ENCODE data around the gene PRR15.

PRR15 gene

GRCh38 chr7:29555061-29555460 is 8.6 kb upstream of the PRR15 start:
- Histone ChIP-seq H3K9ac (ENCODE audit: low read length) (no peak overlapping the region), H3K9me3 (ENCODE audit: low read length) (no peaks in the 10 kb centered on the region)

DNA sequence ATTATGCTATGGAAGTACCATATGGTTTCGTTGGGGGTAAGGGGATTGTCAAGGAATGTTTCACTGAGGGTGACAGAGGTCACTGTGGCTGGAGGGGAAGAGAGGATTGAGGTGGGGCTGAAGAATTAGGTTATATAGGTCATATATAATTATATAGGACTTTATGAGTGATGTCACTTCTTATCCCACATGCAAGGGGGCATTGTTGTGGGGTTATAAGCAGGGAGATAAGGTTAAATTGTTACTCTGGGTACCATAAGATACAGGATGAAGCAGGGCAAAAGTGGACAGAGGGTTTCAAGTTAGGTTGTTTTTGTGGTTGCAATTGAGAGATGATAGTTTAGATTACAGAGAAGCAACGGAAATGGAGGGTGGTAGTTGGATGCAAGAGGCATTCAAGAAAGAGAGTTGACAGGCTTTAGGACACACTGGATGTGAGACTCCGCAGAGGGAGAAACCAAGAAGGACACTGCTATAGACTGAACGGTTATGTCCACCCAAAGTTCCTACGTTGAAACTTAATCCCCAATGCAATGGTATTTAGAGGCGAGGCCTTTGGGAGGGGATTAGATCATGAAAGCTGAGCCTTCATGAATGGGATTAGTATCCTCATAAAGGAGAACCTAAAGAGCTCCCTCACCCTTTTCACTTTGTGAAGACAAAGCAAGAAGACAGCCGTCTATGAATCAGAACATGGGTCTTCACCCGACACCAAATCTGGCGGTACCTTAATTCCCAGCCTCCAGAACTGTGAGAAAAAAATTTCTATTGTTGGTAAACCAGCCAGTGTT is 7.0 kb upstream of the PRR15 start:
- Histone ChIP-seq H3K4me1 (ENCODE audit: insufficient read depth, low read length) (no peaks in the 10 kb centered on the region), H3K4me3 (ENCODE audit: low read depth in 1 of 2, low read length in 2 of 2) (no peak overlapping the region), H3K9me3 (ENCODE audit: low read length) (no peaks in the 10 kb centered on the region), H3K27ac (ENCODE audit: low read depth, low read length) (no peak overlapping the region), H3K9ac (ENCODE audit: low read length) (no peak overlapping the region), H3K27me3 (ENCODE audit: control insufficient read depth in 1 of 2, insufficient read depth in 2 of 2, low read length in 2 of 2) (no peaks in the 10 kb centered on the region), H3K36me3 (ENCODE audit: insufficient read depth, low read length) (no peaks in the 10 kb centered on the region)

More at GRCh38 chr7:29555061-29555460, 8.6 kb upstream of the PRR15 start:
- Histone ChIP-seq H3K4me3 (ENCODE audit: low read depth in 1 of 2, low read length in 2 of 2) (no peak overlapping the region), H3K36me3 (ENCODE audit: insufficient read depth, low read length) (no peaks in the 10 kb centered on the region), H3K4me1 (ENCODE audit: insufficient read depth, low read length) (no peaks in the 10 kb centered on the region), H3K27ac (ENCODE audit: low read depth, low read length) (no peak overlapping the region), H3K27me3 (ENCODE audit: control insufficient read depth in 1 of 2, insufficient read depth in 2 of 2, low read length in 2 of 2) (no peaks in the 10 kb centered on the region)

GRCh38 chr7:29557954-29558353 is 5.7 kb upstream of the PRR15 start:
- peaks cover 4 to 9% of the 10 kb centered on the region in 2 donors for H3K27me3 ChIP-seq (ENCODE audit: control insufficient read depth in 1 of 2, insufficient read depth in 2 of 2, low read length in 2 of 2)
- H3K9me3 ChIP-seq (ENCODE audit: low read length) = no peaks in the 10 kb centered on the region
- no peak overlapping the region for H3K9ac ChIP-seq (ENCODE audit: low read length)
- H3K36me3 ChIP-seq (ENCODE audit: insufficient read depth, low read length) = no peaks in the 10 kb centered on the region
- H3K4me3 ChIP-seq (ENCODE audit: low read depth in 1 of 2, low read length in 2 of 2) = no peak overlapping the region
- no peak overlapping the region for H3K27ac ChIP-seq (ENCODE audit: low read depth, low read length)
- H3K4me1 ChIP-seq (ENCODE audit: insufficient read depth, low read length) = no peaks in the 10 kb centered on the region

DNA sequence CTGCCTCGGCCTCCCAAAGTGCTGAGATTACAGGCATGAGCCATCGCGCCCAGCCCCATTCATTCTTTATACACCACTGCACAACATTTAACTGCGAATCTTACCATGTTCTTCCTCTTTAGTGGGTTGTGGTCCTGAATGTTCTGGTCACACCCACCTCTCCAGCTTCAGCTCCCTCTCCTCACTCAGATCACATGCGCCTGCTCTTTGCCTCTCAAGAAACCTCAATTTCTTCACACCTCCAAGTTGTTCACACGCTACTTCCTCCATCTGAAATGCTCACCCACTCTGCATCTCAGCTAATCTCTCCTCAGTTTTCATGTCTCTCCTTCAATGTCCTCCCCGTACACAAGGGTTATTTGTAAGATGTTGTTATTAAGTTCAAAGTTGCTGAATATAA is 2.4 kb upstream of the PRR15 start:
- no peaks in the 10 kb centered on the region for H3K9me3 ChIP-seq (ENCODE audit: low read length)
- no peak overlapping the region for H3K4me3 ChIP-seq (ENCODE audit: low read depth in 1 of 2, low read length in 2 of 2)
- peaks cover 23 to 35% of the 10 kb centered on the region in 2 donors for H3K27me3 ChIP-seq (ENCODE audit: control insufficient read depth in 1 of 2, insufficient read depth in 2 of 2, low read length in 2 of 2)
- peaks cover 21% of the 10 kb centered on the region for H3K4me1 ChIP-seq (ENCODE audit: insufficient read depth, low read length)
- no peak overlapping the region for H3K27ac ChIP-seq (ENCODE audit: low read depth, low read length)
- H3K9ac ChIP-seq (ENCODE audit: low read length) = no peak overlapping the region
- H3K36me3 ChIP-seq (ENCODE audit: insufficient read depth, low read length) = no peaks in the 10 kb centered on the region

DNA sequence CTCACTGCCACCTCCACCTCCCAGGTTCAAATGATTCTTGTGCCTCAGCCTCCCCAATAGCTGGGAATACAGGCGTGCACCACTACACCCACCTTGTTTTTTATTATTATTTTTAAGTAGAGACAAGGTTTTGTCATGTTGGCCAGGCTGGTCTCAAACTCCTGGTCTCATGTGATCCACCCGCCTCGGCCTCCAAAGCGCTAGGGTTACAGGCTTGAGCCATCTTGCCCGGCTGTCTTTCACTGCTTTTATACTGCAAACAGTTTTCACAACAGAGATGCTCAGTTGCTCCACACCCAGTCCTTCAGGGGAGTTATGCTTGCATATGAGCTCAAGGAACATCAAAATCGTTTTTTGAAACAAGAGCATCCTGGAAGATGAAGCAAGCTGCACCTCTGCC is 1.3 kb upstream of the PRR15 start:
- H3K9me3 ChIP-seq (ENCODE audit: low read length) = no peaks in the 10 kb centered on the region
- H3K9ac ChIP-seq (ENCODE audit: low read length) = no peak overlapping the region
- peaks cover 33 to 45% of the 10 kb centered on the region in 2 donors for H3K27me3 ChIP-seq (ENCODE audit: control insufficient read depth in 1 of 2, insufficient read depth in 2 of 2, low read length in 2 of 2)
- H3K4me1 ChIP-seq (ENCODE audit: insufficient read depth, low read length) = peaks cover 21% of the 10 kb centered on the region
- no peak overlapping the region for H3K4me3 ChIP-seq (ENCODE audit: low read depth in 1 of 2, low read length in 2 of 2)
- H3K36me3 ChIP-seq (ENCODE audit: insufficient read depth, low read length) = no peaks in the 10 kb centered on the region
- no peak overlapping the region for H3K27ac ChIP-seq (ENCODE audit: low read depth, low read length)

DNA sequence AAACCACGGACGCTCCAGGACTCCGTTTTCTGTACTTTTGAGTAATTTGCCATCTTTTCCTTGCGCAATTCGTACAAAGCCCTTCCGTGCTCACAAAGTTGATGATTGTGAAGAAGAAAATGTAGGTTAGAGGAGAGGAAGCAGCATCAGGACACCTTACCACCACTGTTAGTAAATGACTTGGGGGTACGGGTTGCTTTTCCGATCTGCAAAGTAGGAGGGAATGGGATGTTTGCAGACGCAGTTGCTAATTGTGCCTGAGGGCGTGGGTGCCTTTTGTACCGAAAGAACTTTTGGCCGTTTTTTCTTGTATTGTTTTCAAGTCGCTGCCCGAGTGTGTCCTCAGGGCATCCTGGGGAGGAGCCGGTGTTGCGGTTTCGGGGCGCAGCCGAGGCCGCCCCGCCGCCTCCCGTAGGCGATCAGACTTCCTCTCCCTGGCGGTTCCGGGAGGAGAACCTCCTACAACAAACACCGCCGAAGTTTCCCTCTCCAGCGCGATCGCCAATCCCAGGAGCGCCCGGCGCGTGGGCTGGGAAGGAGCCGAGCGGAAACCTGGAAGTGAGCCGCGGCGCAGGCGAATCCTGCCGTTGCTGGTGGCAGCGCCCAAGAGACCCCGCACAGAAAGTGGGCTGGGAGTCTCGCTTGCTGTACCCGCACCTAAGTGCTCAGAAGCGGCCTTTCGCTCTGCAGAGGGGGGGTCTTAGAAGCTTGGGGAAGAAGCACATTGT is 1.0 kb downstream of the PRR15 start:
- Histone ChIP-seq H3K9ac (ENCODE audit: low read length) (no peak overlapping the region), H3K36me3 (ENCODE audit: insufficient read depth, low read length) (no peaks in the 10 kb centered on the region), H3K27me3 (ENCODE audit: control insufficient read depth in 1 of 2, insufficient read depth in 2 of 2, low read length in 2 of 2) (peaks cover 33 to 45% of the 10 kb centered on the region in 2 donors), H3K27ac (ENCODE audit: low read depth, low read length) (no peak overlapping the region), H3K4me1 (ENCODE audit: insufficient read depth, low read length) (peaks cover 21% of the 10 kb centered on the region), H3K9me3 (ENCODE audit: low read length) (no peaks in the 10 kb centered on the region), H3K4me3 (ENCODE audit: low read depth in 1 of 2, low read length in 2 of 2) (peak overlapping the region; percentile 36 to 75)

DNA sequence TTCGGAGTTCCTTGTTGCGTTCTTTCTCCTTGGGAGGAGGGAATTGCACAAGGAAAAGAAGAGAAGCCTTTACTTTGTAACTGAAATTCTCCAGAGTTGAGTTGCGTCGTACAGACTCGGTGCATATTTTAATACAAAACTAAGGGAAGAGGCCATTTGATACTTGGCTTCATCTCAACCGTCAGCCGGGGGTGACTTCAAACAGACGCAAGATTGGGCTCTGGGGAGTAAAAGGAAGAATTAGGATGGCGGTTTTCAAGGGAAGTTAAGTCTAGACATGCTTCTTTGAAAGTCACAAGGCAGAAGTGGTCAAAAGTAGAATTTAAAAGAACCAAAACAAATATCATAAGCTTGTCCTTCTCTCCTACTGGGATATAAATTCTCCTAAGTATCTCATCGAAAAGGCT is 1.6 kb downstream of the PRR15 start:
- Histone ChIP-seq H3K36me3 (ENCODE audit: insufficient read depth, low read length) (no peaks in the 10 kb centered on the region), H3K27ac (ENCODE audit: low read depth, low read length) (no peak overlapping the region), H3K9ac (ENCODE audit: low read length) (no peak overlapping the region), H3K27me3 (ENCODE audit: control insufficient read depth in 1 of 2, insufficient read depth in 2 of 2, low read length in 2 of 2) (peaks cover 33 to 45% of the 10 kb centered on the region in 2 donors), H3K4me3 (ENCODE audit: low read depth in 1 of 2, low read length in 2 of 2) (peak overlapping the region; percentile 36 to 75), H3K4me1 (ENCODE audit: insufficient read depth, low read length) (peaks cover 21% of the 10 kb centered on the region), H3K9me3 (ENCODE audit: low read length) (no peaks in the 10 kb centered on the region)

GRCh38 chr7:29565634-29565981 is 2.0 kb downstream of the PRR15 start:
- Histone ChIP-seq H3K36me3 (ENCODE audit: insufficient read depth, low read length) (no peaks in the 10 kb centered on the region), H3K27ac (ENCODE audit: low read depth, low read length) (no peak overlapping the region), H3K4me3 (ENCODE audit: low read depth in 1 of 2, low read length in 2 of 2) (peak overlapping the region; percentile 6 to 75), H3K9ac (ENCODE audit: low read length) (no peak overlapping the region), H3K9me3 (ENCODE audit: low read length) (no peaks in the 10 kb centered on the region), H3K27me3 (ENCODE audit: control insufficient read depth in 1 of 2, insufficient read depth in 2 of 2, low read length in 2 of 2) (peaks cover 33 to 45% of the 10 kb centered on the region in 2 donors), H3K4me1 (ENCODE audit: insufficient read depth, low read length) (peaks cover 21% of the 10 kb centered on the region)

DNA sequence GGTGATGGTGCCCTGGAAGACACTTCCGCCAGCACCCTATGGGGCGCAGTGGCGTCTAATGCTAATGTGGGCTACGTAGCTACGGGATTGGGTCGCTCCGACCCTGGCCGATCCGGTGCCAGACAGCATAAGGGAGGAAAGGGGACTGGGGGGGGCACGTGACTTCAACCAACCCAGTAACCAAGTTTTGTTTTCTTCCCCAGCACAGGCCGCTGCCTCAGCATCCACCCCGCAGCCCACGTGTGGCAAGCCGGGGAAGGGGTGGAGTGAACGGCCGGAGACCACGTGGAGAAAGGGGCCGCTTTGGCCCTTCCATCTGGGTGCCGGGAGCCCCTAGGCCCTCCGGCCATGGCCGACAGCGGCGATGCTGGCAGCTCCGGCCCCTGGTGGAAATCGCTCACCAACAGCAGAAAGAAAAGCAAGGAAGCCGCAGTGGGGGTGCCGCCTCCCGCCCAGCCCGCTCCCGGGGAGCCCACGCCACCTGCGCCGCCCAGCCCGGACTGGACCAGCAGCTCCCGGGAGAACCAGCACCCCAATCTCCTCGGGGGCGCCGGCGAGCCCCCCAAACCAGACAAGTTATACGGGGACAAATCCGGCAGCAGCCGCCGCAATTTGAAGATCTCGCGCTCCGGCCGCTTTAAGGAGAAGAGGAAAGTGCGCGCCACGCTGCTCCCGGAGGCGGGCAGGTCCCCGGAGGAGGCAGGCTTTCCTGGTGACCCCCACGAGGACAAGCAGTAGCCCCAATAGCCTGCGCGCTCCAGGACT is 2.5 kb downstream of the PRR15 start:
- H3K9me3 ChIP-seq (ENCODE audit: low read length) = no peaks in the 10 kb centered on the region
- H3K36me3 ChIP-seq (ENCODE audit: insufficient read depth, low read length) = no peaks in the 10 kb centered on the region
- peaks cover 33 to 45% of the 10 kb centered on the region in 2 donors for H3K27me3 ChIP-seq (ENCODE audit: control insufficient read depth in 1 of 2, insufficient read depth in 2 of 2, low read length in 2 of 2)
- H3K9ac ChIP-seq (ENCODE audit: low read length) = no peak overlapping the region
- H3K4me1 ChIP-seq (ENCODE audit: insufficient read depth, low read length) = peaks cover 21% of the 10 kb centered on the region
- H3K4me3 ChIP-seq (ENCODE audit: low read depth in 1 of 2, low read length in 2 of 2) = peak overlapping the region; percentile 6 to 75
- no peak overlapping the region for H3K27ac ChIP-seq (ENCODE audit: low read depth, low read length)

DNA sequence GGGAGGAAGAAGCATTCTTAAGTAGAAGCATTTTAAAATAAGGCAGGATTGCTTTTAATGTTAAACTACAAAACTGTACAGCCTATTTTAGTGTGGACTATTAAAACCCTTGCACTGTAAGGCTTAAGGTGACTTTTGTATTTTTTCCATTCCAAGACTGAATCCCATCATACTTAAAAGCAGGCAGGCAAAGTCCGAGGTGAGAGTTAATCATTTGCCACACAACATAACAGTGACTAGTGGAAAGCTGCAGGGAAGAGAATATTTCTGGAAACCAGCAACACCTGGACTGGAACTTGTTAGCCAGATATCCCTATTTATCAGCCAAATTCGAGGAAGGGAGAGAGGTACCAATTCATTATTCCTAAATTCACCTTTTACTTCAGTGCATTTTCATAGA is 3.5 kb downstream of the PRR15 start:
- no peak overlapping the region for H3K27ac ChIP-seq (ENCODE audit: low read depth, low read length)
- peaks cover 21% of the 10 kb centered on the region for H3K4me1 ChIP-seq (ENCODE audit: insufficient read depth, low read length)
- no peaks in the 10 kb centered on the region for H3K9me3 ChIP-seq (ENCODE audit: low read length)
- H3K9ac ChIP-seq (ENCODE audit: low read length) = no peak overlapping the region
- peaks cover 33 to 44% of the 10 kb centered on the region in 2 donors for H3K27me3 ChIP-seq (ENCODE audit: control insufficient read depth in 1 of 2, insufficient read depth in 2 of 2, low read length in 2 of 2)
- H3K36me3 ChIP-seq (ENCODE audit: insufficient read depth, low read length) = no peaks in the 10 kb centered on the region
- no peak overlapping the region for H3K4me3 ChIP-seq (ENCODE audit: low read depth in 1 of 2, low read length in 2 of 2)

GRCh38 chr7:29569648-29570047 is 6.0 kb downstream of the PRR15 start:
- Histone ChIP-seq H3K4me1 (ENCODE audit: insufficient read depth, low read length) (peaks cover 10% of the 10 kb centered on the region), H3K9me3 (ENCODE audit: low read length) (no peaks in the 10 kb centered on the region), H3K36me3 (ENCODE audit: insufficient read depth, low read length) (no peaks in the 10 kb centered on the region), H3K27ac (ENCODE audit: low read depth, low read length) (no peak overlapping the region), H3K27me3 (ENCODE audit: control insufficient read depth in 1 of 2, insufficient read depth in 2 of 2, low read length in 2 of 2) (peaks cover 19 to 23% of the 10 kb centered on the region in 2 donors), H3K9ac (ENCODE audit: low read length) (no peak overlapping the region), H3K4me3 (ENCODE audit: low read depth in 1 of 2, low read length in 2 of 2) (no peak overlapping the region)
